Peyer's patch (tissue), 4 donors: Measurements from ENCODE around the gene EVL.

ENCODE experiments used
- CTCF ChIP-seq, 6 experiments: fragments of 450-650 bp in 4 of 6; fragments of 200-600 bp in 2 of 6; sonication (generic) in 1 of 6; IDR thresholded peaks; one replicate each; pipeline ENCODE4 v1.5.1; 2017 to 2019; ENCODE audit warnings: antibody characterized with exemption in 6 of 6, mild to moderate bottlenecking in 3 of 6, moderate library complexity in 1 of 6
- POLR2A ChIP-seq, 2 donors: fragments of 450-650 bp; IDR thresholded peaks; one replicate each; pipeline ENCODE4 v1.5.1; 2017; ENCODE audit warnings: antibody characterized with exemption in 2 of 2, mild to moderate bottlenecking in 2 of 2, moderate library complexity in 2 of 2

GRCh38 chr14:100041271-100041670 lies 24.0 kb upstream of the EVL start:
- no peak for TF ChIP-seq CTCF (IDR thresholded peaks at IDR 0.05)
- no peak for TF ChIP-seq POLR2A (IDR thresholded peaks at IDR 0.05)
